ENCODE data around the gene TSC2.

GRCh38 chr16:2076072-2076865 lies 28.5 kb downstream of the TSC2 start:
- no peak for TF ChIP-seq CTCF (IDR thresholded peaks at IDR 0.05; ENCODE audit: low read depth, low read length)
- TF ChIP-seq EZH2phosphoT487 (IDR thresholded peaks at IDR 0.05; ENCODE audit: low read depth) = no peak

Measured in OCI-LY3 (cell line).